ENCODE results near the gene RNF144B. TPM values are rescaled to one million over a fixed set of nuclear protein-coding genes. Genes with fewer than 3 reads are reported as not detected.

Gene RNF144B
- total RNA-seq (10 to 100 TPM in 1 of 2 donors, 1 to 10 TPM in 1; 8.6 to 12.0 TPM), polyA plus RNA-seq (ENCODE audit: insufficient read length in 2 of 2) (1 to 10 TPM; 3.3 to 4.0 TPM)
- long read RNA-seq, donor 1, result 0 reads
- long read RNA-seq, donor 2, result 0 reads
- long read RNA-seq, donor 3, full-length matches to known transcripts, result 1 of 1 reads
- long read RNA-seq, donor 3, partial matches to known transcripts, result 0 of 1 reads
- long read RNA-seq, donor 3, other reads (novel, unspliced or antisense), result 0 of 1 reads
- long read RNA-seq, donor 4, result 0 reads

DNA sequence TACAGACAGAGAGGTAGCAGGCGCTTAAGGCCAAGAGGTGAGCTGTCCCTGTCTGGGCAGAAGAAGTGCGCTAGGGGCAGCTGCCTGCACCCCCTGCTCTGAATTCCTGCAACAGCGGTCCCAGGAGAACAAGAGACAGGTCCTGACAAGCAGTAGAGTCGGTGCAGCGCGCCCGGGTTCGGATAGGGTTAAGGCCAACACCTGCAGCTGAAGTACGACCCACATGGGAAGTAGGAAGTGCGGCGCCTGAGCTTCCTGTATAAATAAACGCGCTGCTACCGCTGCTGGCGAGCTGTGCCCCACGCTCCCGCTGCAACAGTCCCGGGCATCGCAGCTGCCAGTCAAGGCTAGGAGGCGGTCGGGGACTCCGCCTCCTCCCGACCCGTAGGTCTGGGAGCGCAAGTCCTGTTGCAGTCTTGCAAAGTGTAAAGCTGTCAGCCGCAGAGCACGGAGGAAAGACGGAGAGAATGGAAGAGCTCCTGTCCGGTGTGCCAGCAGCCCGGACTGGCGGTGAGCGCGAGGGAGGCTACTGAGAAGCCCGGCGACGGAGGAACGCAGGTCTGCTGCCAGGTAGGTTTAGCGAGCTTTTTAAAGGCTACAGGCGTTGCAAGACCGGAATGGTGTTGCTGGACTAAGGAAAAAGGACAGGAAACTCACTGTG lies at the start of gene RNF144B:
Gene RNF144B, plus strand, starts transcription at position 290 of the 661 bp plus-strand sequence. CDS start 12,185 bp downstream, outside the sequence.
- DNase-seq (ENCODE audit: low read depth in 4 of 6, low spot score in 6 of 6), result peak; percentile 38 to 88 (median 42)
- H3K9me3 ChIP-seq (ENCODE audit: control insufficient read depth, insufficient read depth, low read length), result no peaks in the 10 kb centered on the region
- peaks cover 8% of the 10 kb centered on the region for H3K4me1 ChIP-seq (ENCODE audit: control insufficient read depth, insufficient read depth, low read length)
- H3K36me3 ChIP-seq (ENCODE audit: control insufficient read depth, insufficient read depth, low read length), result no peaks in the 10 kb centered on the region
- peaks cover 3% of the 10 kb centered on the region for H3K27me3 ChIP-seq (ENCODE audit: control insufficient read depth, insufficient read depth, low read length)
- under 1% methylated on average over 40 of the region's 40 CpGs for WGBS (ENCODE audit: insufficient coverage)
- H3K4me3 ChIP-seq (ENCODE audit: low read depth, low read length), result peak within 1 kb of the TSS; percentile 55
- peak within 1 kb of the TSS; percentile 42 for H3K27ac ChIP-seq (ENCODE audit: low read depth, low read length)

DNA sequence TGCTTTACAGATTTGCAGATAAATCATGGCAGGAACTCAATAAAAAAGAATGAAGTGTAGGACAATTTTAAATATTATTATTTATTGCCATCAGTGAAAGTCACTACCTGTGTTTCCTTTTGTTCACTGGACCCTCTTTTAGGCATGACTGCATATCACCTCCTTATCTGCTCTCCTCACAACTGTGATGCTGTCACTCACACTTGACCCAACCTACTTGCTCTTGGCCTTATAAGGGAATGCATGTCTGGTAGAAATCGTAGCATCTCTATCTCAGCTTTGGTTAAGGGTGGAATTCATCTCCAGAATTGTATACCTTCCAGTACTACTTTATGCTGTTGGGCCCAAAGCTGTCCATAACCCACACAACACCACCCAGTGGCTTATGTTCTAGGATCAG lies 47.6 kb upstream of the RNF144B start:
- Histone ChIP-seq H3K9me3 (ENCODE audit: control insufficient read depth, insufficient read depth, low read length) (no peaks in the 10 kb centered on the region), H3K27me3 (ENCODE audit: control insufficient read depth, insufficient read depth, low read length) (no peaks in the 10 kb centered on the region), H3K36me3 (ENCODE audit: control insufficient read depth, insufficient read depth, low read length) (no peaks in the 10 kb centered on the region), H3K4me3 (ENCODE audit: low read depth, low read length) (no peak overlapping the region), H3K4me1 (ENCODE audit: control insufficient read depth, insufficient read depth, low read length) (no peaks in the 10 kb centered on the region), H3K27ac (ENCODE audit: low read depth, low read length) (no peak overlapping the region)
- DNase-seq (ENCODE audit: low read depth in 4 of 6, low spot score in 6 of 6), result no peak
- no CpG with 5 or more reads among the region's 1 CpG for WGBS (ENCODE audit: insufficient coverage)

DNA sequence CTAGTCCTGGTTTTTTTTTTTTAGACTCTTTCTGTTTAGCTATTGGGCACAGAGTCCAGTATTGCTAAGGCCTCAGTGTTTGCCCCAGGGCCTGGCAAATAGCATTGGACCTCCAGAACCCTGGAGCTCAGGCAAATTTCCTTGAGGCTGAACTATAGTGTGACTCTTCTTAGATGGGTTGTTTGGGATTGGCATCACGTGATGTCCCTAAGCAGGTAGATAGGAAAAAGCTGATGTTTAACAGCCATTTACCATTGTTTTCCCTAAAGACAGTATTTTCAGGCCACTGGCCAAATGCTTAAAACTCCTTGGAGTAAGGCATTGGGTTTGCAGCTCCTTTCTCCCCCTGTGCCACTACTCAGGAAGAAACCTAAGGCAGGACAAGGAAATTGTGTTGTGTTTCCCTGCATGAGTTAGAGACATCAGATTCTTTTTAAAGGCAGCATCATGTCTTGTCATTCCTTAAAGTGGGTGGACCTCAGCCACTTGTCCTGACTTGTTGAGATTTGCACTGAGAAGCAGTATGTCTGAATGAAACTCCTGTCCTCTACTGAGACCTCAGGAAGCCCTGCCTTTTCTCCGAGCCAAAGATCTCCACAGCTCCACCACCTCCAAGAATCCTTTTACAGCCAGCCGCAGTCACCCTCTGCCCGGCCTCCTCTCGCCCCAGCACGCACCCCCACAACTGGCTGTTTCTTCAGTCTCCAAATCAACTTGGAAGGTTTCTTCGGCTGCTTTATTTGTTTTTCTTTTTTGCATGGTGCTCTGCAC lies 46.2 kb upstream of the RNF144B start:
- H3K4me1 ChIP-seq (ENCODE audit: control insufficient read depth, insufficient read depth, low read length), result no peaks in the 10 kb centered on the region
- H3K36me3 ChIP-seq (ENCODE audit: control insufficient read depth, insufficient read depth, low read length), result no peaks in the 10 kb centered on the region
- no peak overlapping the region for H3K27ac ChIP-seq (ENCODE audit: low read depth, low read length)
- no peaks in the 10 kb centered on the region for H3K27me3 ChIP-seq (ENCODE audit: control insufficient read depth, insufficient read depth, low read length)
- no peak for DNase-seq (ENCODE audit: low read depth in 4 of 6, low spot score in 6 of 6)
- WGBS (ENCODE audit: insufficient coverage), result 72% methylated on average over 3 of the region's 7 CpGs
- no peaks in the 10 kb centered on the region for H3K9me3 ChIP-seq (ENCODE audit: control insufficient read depth, insufficient read depth, low read length)
- no peak overlapping the region for H3K4me3 ChIP-seq (ENCODE audit: low read depth, low read length)

DNA sequence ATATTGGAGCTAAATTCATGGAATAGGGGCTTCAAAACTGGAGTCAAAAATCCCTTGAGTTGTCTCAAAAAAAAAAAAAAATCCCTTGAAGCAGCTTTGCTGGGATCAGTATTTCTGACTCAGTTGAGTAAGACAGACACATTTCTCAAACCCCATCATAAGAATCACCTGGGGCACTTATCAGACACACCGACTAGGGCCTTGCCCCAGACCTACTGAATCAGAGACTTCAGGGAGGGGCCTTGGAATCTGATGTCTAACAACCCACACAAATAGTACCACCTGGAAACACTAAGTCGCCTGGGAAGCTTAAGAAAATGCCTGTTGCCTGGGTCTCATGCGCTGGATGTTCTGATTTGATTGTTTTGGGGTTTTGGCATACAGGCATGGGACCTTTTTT lies 44.9 kb upstream of the RNF144B start:
- no peak for DNase-seq (ENCODE audit: low read depth in 4 of 6, low spot score in 6 of 6)
- H3K36me3 ChIP-seq (ENCODE audit: control insufficient read depth, insufficient read depth, low read length), result no peaks in the 10 kb centered on the region
- 100% methylated on average over 1 of the region's 3 CpGs for WGBS (ENCODE audit: insufficient coverage)

DNA sequence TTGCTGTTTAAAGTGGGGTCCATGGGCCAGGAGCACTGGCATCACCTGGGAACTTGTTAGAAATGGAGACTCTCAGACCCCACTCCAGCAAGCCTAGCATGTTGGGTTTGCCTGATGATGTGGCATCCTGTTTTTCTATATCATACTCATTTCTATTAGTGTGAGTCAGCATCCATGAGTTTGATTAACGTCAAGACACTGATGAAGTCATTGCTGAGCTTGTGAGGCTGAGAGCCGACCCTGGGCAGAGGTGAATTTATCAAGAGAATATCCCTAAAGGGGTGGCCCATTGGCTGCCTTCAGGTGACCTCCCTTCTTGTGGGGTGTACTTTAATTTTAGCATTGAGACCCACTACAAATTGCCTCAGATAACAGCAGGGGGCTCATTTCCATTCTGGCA lies 43.4 kb upstream of the RNF144B start:
- DNase-seq (ENCODE audit: low read depth in 4 of 6, low spot score in 6 of 6), result no peak
- H3K4me1 ChIP-seq (ENCODE audit: control insufficient read depth, insufficient read depth, low read length), result no peaks in the 10 kb centered on the region
- no peaks in the 10 kb centered on the region for H3K9me3 ChIP-seq (ENCODE audit: control insufficient read depth, insufficient read depth, low read length)
- no peaks in the 10 kb centered on the region for H3K27me3 ChIP-seq (ENCODE audit: control insufficient read depth, insufficient read depth, low read length)
- no peak overlapping the region for H3K27ac ChIP-seq (ENCODE audit: low read depth, low read length)
- no peak overlapping the region for H3K4me3 ChIP-seq (ENCODE audit: low read depth, low read length)
- H3K36me3 ChIP-seq (ENCODE audit: control insufficient read depth, insufficient read depth, low read length), result no peaks in the 10 kb centered on the region
- 84% methylated on average over 2 of the region's 2 CpGs for WGBS (ENCODE audit: insufficient coverage)

More for the DNA sequence above, 44.9 kb upstream of the RNF144B start:
- Histone ChIP-seq H3K27me3 (ENCODE audit: control insufficient read depth, insufficient read depth, low read length) (no peaks in the 10 kb centered on the region), H3K4me1 (ENCODE audit: control insufficient read depth, insufficient read depth, low read length) (no peaks in the 10 kb centered on the region), H3K9me3 (ENCODE audit: control insufficient read depth, insufficient read depth, low read length) (no peaks in the 10 kb centered on the region), H3K4me3 (ENCODE audit: low read depth, low read length) (no peak overlapping the region), H3K27ac (ENCODE audit: low read depth, low read length) (no peak overlapping the region)

DNA sequence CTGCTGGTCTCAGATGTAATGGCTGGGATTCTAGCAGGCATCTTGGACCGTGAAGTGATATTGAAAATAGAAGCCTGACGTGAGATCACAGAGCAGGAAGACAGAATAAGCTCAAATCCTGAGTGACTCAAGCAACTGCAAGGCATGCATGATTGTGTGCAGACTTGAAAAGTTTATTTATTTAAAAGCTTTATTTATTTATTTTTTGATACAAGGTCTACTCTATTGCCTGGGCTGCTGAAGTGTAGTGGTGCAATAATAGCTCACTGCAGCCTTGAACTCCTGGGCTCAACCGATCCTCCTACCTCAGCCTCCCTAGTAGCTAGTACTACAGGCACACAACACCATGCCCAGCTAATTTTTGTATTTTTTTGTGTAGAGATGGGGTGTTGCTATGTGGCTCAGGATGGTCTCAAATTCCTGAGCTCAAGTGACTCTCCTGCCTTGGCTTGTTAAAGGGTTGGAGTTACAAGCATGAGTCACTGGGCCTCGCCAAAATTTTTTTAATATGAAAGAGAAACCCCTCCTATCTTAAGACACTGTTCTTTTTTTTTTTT lies 40.1 kb upstream of the RNF144B start:
- Histone ChIP-seq H3K27ac (ENCODE audit: low read depth, low read length) (no peak overlapping the region), H3K4me1 (ENCODE audit: control insufficient read depth, insufficient read depth, low read length) (no peaks in the 10 kb centered on the region), H3K9me3 (ENCODE audit: control insufficient read depth, insufficient read depth, low read length) (no peaks in the 10 kb centered on the region), H3K36me3 (ENCODE audit: control insufficient read depth, insufficient read depth, low read length) (no peaks in the 10 kb centered on the region), H3K27me3 (ENCODE audit: control insufficient read depth, insufficient read depth, low read length) (no peaks in the 10 kb centered on the region), H3K4me3 (ENCODE audit: low read depth, low read length) (no peak overlapping the region)
- DNase-seq (ENCODE audit: low read depth in 4 of 6, low spot score in 6 of 6), result no peak
- whole genome bisulfite sequencing (ENCODE audit: insufficient coverage), result 72% methylated on average over 2 of the region's 4 CpGs

DNA sequence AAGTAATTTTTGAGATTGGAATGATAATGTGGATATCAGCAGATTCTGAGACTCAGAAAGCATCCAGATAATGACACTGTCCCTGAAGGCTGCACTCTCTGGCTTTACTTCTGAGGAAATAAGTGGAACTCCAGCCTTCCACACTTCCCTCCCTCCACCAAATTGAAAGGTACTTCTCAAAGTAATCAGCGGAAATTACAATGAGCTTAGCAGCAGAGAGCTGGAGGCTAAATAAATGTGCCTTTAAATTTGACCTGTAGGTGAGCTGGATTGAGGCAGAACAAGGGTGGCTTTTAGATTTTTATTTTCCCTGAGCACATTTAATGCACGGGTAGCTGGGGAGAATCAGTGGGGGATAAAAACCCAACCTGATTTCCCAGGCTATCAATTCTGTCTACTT lies 39.3 kb upstream of the RNF144B start:
- WGBS (ENCODE audit: insufficient coverage), result no CpG with 5 or more reads among the region's 2 CpGs
- Histone ChIP-seq H3K4me3 (ENCODE audit: low read depth, low read length) (no peak overlapping the region), H3K4me1 (ENCODE audit: control insufficient read depth, insufficient read depth, low read length) (no peaks in the 10 kb centered on the region), H3K36me3 (ENCODE audit: control insufficient read depth, insufficient read depth, low read length) (no peaks in the 10 kb centered on the region), H3K27ac (ENCODE audit: low read depth, low read length) (no peak overlapping the region), H3K27me3 (ENCODE audit: control insufficient read depth, insufficient read depth, low read length) (no peaks in the 10 kb centered on the region), H3K9me3 (ENCODE audit: control insufficient read depth, insufficient read depth, low read length) (no peaks in the 10 kb centered on the region)
- peak in 1 of 6 donors; percentile 54 for DNase-seq (ENCODE audit: low read depth in 4 of 6, low spot score in 6 of 6)

DNA sequence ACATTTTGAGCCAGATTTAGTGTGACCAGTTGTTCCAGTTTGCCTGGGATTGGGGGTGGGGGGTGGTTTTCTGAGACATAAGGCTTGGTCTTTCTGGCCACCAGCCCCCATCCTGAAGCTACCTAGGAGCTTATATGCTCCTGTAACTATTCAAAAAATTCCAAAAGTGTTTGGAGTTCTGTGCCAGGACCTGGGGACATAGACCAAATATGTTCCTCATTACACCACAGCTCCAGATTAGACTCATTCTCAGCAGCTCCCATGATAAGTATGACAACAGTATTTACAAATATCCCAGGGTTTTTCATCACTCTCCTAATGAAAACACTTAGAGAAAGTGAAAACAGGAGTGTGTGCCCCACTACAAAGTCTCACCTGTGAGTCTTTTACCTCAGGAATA lies 37.8 kb upstream of the RNF144B start:
- no peak overlapping the region for H3K27ac ChIP-seq (ENCODE audit: low read depth, low read length)
- no peak overlapping the region for H3K4me3 ChIP-seq (ENCODE audit: low read depth, low read length)
- DNase-seq (ENCODE audit: low read depth in 4 of 6, low spot score in 6 of 6), result no peak
- H3K36me3 ChIP-seq (ENCODE audit: control insufficient read depth, insufficient read depth, low read length), result no peaks in the 10 kb centered on the region
- no peaks in the 10 kb centered on the region for H3K4me1 ChIP-seq (ENCODE audit: control insufficient read depth, insufficient read depth, low read length)
- no peaks in the 10 kb centered on the region for H3K27me3 ChIP-seq (ENCODE audit: control insufficient read depth, insufficient read depth, low read length)
- no peaks in the 10 kb centered on the region for H3K9me3 ChIP-seq (ENCODE audit: control insufficient read depth, insufficient read depth, low read length)

DNA sequence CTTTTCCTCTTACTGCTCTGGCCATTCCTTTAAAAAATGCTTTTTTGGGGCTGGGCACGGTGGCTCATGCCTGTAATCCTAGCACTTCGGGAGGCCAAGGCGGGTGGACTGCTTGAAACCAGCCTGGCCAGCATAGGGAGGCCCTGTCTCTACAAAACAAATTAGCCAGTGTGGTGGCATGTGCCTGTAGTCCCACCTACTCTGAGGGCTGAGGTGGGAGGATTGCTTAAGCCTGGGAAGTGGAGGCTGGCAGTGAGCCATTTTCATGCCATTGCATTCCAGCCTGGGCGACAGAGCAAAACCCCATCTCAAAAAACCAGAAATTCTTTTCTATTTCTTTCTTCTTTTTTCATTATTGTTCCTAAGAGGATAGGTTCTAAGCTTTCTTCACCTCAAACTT lies 36.9 kb upstream of the RNF144B start:
- Histone ChIP-seq H3K27ac (ENCODE audit: low read depth, low read length) (no peak overlapping the region), H3K9me3 (ENCODE audit: control insufficient read depth, insufficient read depth, low read length) (no peaks in the 10 kb centered on the region), H3K27me3 (ENCODE audit: control insufficient read depth, insufficient read depth, low read length) (no peaks in the 10 kb centered on the region), H3K4me3 (ENCODE audit: low read depth, low read length) (no peak overlapping the region), H3K36me3 (ENCODE audit: control insufficient read depth, insufficient read depth, low read length) (no peaks in the 10 kb centered on the region), H3K4me1 (ENCODE audit: control insufficient read depth, insufficient read depth, low read length) (no peaks in the 10 kb centered on the region)
- 91% methylated on average over 3 of the region's 4 CpGs for WGBS (ENCODE audit: insufficient coverage)
- DNase-seq (ENCODE audit: low read depth in 4 of 6, low spot score in 6 of 6), result no peak
